Activated CD4-positive, alpha-beta T cell treated with anti-CD3 and anti-CD28 coated beads, Interleukin-2, Interleukin-6, amounts not matched to agents 100 ng/mL and 50 ng/mL, durations not matched to agents 16 hours and 8 hours (primary cell): ENCODE data around the gene JAM2.
"Not testable (repeated sequence)": the region's sequence is repeated elsewhere in the genome, so short reads cannot be mapped to it uniquely, and the experiment has no call there.

Source experiments
- DNase-seq: peaks from one replicate; pipeline ENCODE4 v3.0.0-alpha.2; 2020

Gene JAM2, protein sequence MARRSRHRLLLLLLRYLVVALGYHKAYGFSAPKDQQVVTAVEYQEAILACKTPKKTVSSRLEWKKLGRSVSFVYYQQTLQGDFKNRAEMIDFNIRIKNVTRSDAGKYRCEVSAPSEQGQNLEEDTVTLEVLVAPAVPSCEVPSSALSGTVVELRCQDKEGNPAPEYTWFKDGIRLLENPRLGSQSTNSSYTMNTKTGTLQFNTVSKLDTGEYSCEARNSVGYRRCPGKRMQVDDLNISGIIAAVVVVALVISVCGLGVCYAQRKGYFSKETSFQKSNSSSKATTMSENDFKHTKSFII

DNA sequence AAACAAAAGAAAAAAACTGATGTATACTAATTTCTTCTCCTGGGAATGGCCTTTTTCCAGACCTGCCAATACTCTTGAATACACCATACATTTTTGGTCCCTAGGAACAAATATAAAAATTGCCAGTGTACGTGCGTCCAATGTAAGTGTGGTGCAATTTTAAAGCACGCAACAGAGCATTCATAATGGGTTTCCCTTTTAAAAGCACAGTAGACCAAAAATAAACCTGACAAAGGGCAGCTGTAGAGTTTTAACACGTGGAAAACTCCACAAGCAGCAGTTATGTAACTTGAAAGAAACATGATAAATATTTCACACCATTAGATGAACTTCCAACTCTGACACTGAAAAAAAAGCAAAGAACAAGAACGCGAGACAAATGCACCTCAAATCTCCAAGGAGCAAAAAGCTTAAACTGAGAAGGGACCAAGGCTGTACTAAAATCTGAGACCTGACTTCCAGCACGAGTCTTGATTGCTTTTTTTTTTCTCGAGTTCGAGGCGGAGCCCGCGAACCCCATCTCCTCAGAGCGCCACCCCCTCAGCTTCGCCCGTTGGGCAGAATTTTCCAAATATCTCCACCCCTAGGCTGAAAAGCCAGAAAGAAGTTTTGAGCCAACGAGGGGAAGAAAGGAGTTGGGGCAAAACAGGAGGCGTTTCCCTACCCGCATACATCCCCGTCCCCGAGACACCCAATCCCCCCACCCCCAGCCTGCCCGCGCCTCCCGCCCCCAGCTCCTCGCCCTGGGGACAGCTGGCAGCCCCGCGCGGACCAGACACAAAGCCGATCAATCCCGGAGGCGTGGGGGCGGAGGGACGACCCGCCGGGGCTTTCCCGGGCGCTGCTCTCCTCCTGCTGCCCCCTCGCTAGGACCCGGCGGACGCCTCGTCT is at the start of gene JAM2:
TSS of gene JAM2 (plus strand) at position 599 of the 891 bp plus-strand sequence. CDS start 564 bp downstream, outside the sequence.
- DNase-seq, result peak; percentile 47

DNA sequence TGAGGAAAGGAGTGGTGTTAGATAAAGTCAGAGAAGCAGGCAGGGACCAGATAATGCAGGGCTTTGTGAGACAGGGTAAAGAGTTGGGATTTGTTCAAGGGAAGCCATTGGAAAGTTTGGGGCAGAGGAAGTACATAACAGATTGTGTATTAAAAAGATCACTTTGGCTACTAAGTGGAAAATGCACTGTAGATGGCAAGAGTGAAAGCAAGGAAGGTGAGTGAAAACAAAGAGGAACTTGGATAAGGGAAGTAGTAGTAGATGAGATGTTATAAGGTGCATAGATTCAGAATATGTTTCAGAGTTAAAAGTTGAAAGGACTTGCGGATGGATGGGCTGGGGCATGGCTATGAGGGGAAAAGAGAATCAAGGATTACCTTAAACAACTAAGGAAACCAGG is 49.2 kb upstream of the JAM2 start:
- DNase-seq, result no peak

DNA sequence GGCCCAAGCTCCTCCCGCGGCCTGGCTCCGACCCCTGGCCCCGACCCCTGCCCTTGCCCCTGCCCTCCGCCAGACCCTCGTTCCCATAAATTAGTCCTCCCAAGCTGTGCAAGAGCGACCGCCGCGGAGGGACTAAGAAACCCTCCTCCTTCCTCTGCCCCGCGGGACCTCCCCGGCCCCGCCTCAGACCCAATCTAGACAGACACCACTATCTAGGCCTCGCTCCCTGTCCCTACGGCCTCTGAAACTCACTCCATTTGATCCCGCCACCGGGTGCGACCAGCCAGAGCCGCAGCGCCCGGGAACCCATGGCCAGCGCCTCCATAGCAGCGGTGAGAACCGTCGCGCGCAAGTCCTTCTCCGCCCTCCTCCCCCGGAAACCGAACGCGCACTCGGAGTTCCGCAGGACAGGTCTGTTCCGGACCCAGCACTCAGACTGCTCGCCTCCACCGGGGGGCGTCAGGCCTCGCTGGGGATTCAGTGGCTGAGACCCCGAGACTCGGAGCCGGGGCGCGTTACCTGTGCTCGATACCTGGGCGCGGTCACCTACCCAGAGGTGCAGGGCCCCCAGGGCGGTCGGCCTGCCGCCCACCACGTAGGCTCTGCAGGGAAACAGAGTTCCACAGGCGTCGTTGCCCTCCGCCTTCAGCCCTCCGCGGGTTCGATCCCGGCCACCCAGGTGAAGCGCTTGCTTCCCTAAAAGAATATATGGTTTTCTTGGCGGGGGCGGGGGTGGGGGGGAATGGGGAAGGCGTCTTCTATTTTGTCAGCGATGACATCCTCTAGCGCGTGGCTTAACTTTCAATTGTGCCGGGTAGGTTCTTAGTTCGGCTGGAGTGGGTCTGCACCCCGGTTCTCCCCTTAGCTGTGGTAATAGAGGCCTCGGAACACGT is 31.7 kb upstream of the JAM2 start, which contains the start of gene MRPL39:
TSS of gene MRPL39 (minus strand) at position 331 of the 893 bp plus-strand sequence. CDS start at position 325, 6 bp downstream.
- DNase-seq, result peak; percentile 94

DNA sequence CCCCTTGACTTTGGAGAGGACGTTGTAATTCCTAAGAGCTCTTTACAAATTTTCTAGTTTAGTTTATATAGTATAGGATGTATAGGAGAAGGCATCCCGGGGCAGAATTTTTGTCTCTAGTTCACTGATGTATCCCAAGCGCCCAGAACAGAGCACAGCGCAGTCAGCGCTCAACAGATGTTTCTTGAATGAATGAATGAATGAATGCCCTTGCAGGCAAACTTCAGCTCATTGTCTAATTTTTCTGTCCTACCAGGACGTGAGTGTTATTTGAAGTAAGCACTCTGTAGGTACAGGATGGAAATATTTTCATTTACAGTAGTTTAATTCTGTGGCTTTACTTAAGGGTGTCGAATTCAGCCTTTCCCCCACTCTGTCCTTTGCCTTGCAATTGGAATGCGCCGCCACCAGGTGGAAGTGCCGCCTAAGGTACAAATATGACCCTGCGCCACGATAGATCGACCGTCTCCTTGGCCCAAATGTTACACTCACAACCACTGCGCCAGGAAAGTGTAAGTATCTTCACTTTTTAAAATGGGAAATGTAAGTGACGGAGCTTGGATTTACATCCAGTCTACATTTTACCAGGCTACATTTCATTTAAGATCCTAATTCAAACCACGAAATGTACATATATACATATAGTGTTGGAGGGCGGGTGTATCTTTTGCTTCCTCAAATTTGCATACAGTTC is 30.9 kb upstream of the JAM2 start:
- DNase-seq, result peak; percentile 87

DNA sequence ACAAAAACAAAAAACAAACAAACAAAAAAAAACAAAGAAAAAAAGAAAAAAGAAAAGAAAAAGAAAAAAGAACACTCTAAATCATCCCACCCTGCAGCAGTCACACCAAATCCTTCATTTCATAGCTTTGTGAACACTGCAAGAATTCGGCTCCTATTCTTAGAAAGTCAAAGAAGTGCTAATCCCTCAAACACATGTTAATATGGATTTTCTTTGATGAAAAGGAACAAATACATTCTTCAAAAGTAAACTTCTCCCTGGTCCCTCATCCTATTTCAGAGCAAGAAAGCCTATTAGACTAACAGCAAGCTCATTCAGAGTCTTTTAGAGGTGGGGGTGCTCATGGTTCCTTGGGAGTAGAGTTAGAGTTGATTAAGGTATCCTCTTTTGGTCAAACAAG is 24.6 kb upstream of the JAM2 start:
- no peak for DNase-seq

DNA sequence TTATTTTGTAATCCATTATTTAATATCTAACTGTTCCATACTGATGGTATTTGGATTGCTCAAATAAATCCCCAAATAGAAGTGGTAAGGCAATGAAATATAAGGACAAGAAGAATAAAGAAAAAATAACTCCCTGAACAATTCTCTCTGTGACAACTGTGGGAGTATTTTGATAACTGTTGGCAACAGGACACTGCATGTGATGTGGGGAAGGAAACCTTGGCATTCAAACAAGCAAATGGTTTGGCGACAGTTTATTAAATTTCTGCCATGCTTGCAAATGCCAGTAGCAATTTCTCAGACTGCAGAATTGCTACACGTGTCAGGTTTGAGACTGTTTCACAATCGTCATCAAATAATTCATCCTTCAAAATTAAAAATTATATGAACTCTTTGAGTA is 23.2 kb upstream of the JAM2 start:
- DNase-seq, result no peak

DNA sequence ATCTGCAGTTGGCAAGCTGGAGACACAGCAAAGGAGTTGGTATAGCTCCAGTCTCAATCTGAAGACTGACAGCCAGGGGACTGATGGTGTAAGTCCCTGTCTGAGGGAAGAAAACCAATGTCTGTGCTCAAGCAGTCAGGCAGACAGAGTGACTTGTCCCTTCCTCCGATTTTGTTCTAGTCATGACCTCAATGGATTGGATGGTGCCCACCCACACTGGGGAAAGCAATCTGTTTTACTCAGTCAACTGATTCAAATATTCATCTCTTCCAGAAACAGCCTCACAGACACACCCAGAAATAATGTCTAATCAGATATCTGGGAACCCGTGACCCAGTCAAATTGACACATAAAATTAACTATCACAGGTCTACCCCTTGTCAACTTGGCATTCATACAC is 19.9 kb upstream of the JAM2 start:
- DNase-seq, result no peak

DNA sequence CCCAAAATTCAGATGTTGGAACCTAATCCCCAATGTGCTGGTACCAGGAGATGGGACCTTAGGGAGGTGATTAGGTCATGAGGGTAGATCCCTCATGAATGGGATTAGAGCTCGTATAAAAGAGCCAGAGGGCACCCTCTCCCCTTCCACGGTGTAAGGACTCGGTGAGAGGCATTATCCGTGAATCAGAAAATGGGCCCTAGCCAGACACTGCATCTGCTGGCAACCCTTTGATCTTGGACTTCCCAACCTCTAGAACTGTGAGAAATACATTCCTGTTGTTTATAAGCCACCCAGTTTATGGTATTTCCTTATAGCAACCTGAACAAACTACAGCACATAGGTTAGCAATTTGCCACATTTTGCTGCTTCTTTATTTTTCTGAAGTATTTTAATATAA is 14.5 kb upstream of the JAM2 start:
- DNase-seq, result no peak

DNA sequence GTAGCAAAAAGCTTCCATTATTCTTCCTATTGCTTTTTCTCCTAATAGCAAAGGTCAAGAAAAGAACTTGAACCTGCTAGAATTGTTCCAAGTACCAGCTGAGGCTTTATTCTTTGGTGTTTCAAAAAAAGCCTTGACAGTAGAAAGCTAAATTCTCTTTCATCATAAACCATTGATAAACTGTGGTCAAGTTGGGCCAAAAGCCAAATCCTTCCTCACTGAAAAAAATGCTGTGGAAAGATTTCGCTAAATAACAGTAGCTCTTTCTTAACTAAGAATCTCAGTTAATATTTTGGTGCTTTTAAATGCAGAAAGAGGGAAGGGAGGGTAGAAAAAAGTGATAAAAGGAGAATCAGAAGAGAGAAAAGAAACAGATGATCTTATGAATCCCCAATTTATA is 14.0 kb upstream of the JAM2 start:
- DNase-seq, result no peak

DNA sequence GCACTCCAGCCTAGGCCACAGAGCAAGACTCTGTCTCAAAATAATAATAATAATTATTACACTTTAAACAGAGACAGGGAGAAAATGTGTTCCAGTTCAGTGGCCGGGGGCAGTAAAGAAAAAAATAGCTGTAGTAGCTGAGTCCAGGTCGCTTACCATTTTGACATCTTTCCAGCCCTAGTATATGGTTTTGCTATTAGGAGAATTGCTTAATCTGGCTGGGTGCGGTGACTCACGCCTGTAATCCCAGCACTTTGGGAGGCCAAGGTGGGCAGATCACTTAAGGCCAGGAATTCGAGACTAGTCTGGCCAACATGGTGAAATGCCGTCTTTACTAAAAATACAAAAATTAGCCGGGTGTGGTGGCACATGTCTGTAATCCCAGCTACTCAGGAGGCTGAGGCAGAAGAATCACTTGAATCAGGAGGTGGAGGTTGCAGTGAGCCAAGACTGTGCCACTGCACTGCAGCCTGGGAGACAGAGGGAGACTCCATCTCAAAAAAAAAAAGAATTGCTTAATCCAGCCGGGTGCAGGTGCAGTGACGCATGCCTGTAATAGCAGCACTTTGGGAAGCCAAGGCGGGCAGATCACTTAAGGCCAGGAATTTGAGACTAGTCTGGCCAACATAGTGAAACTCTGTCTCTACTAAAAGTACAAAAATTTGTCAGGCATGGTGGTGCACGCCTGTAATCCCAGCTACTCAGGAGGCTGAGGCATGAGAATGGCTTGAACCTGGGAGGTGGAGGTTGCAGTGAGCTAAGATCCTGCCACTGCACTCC is 13.1 kb upstream of the JAM2 start:
- not testable (repeated sequence) for DNase-seq

DNA sequence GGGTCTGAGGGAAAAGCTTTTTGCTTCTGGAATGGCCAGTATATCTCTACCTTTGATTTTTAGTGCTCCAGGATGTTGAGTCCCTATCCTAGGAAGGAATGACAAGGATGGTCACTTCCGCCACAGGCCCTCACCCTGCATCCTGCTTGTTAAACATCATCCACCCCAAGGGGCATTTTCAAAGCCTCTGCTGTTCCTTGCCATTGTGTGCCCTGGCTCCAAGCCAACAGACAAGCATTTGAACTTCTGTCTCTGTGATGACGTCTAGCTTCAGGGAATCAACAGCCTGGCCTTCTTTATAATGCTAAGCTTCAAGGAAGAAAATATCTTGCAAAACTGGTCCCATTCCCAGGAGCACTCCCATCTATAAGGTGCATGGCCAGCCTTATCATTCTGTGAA is 12.3 kb upstream of the JAM2 start:
- no peak for DNase-seq

DNA sequence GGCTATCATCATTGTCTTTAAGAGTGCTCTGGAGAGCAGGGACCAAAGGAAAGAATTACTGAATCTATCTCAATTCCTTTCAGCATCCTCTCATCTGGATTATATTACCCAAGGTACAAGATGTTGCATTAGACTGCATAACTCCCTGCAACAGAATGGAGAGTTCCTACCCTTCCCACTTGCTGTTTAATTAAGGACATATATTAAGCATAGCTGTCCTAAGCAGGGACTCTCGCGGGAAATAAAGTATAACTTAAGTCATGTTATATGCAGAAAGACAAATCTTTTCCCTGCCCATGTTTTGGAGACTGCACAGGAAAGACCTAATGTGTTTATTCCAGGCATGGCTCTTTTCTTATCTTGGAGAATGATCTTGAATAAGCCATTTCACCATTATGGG is 6.8 kb upstream of the JAM2 start:
- no peak for DNase-seq

DNA sequence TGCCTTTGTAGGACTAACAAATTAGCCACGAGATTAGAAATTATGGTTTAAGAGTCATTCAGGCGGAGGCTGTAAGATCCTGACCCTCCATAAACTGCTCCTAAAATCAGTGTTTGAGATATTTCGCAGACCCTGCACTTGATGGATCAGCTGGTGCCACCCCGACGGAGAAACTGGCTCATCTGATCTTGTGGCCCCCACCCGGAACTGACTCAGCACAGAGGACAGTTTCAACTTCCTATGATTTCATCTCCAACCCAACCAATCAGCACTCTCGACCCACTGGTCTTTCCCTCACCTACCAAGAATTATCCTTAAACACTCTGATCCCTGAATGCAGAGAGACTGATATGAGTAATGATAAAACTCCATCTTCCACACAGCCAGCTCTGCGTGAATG is 3.7 kb upstream of the JAM2 start:
- no peak for DNase-seq

DNA sequence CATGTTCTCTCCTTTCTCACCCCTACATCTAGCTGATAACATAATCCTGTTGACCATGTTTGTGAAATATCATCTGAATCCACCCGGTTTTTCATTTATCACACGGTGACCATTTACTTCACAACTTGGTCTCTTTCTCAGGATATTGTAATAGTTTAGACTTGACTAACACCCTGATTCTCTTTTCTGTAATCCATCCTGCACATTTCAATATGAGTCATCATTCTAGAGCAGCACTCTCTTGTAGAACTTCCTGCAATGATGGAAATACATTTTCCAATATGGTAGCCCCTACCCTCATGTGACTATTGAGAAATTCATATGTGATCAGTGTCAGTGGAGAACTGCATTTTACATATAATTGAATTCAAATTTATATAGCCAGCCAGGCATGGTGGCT is 2.3 kb upstream of the JAM2 start:
- DNase-seq, result peak; percentile 70

DNA sequence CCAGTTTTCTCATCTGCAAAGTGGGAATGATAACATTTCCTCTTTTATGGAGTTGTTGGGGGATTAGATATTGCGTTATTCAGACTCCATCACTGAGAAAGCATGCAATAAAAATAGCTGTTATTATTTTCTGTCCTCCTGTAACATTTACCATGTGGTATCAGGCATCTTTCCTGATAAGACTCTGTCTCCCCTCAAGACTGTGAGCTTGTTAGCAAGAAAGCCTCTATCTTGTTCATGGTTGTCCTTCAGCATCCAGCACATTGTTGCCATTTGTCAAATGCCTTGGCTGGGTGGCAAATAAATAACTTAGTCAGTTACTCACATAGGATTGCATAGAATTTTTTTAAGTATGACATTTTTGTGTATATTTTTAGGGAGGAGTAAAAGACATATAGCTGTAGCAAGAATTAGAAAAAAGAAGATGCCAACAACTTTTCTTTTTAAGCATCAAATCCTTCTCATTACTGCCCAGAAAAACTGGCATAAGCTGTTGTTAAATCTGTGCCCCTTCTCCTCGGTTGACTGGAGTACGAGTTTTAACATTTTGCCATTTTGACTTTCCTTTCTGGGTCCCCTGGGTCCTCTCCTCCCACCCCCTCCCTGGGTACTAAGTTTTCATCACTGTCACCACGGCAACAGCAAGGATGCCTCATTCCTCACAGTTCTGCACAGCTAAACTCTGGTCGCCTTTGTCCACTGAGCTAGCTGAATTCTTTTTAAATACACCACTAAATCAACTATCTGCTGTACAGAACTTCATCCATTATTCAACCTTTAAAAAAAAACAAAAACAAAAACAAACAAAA is 1.0 kb upstream of the JAM2 start:
- no peak for DNase-seq

DNA sequence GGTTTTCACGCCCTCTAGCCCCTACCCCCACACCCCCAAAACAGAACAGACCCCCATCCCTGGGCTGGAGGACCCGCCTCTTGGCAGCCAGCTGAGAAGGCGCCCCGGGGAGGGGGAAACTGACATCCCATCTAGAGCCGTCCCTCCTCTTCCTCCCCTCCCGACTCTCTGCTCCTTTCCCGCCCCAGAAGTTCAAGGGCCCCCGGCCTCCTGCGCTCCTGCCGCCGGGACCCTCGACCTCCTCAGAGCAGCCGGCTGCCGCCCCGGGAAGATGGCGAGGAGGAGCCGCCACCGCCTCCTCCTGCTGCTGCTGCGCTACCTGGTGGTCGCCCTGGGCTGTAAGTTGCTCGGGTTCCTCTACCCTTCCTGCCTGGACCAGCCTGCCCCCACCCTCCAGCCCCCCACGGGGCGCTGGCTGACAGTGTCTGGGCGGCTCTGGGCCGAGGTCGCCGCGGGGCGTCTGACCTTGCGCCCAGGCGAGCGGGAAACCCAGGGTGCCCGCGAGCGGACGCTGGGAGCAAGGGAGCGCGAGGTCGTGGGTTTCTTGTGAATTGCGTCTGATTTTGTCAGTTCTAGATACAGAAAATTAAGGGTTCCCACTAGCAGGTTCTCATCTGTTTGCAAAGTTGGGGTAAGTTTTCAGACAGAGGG is 618 bp downstream of the JAM2 start:
- peak; percentile 51 for DNase-seq

DNA sequence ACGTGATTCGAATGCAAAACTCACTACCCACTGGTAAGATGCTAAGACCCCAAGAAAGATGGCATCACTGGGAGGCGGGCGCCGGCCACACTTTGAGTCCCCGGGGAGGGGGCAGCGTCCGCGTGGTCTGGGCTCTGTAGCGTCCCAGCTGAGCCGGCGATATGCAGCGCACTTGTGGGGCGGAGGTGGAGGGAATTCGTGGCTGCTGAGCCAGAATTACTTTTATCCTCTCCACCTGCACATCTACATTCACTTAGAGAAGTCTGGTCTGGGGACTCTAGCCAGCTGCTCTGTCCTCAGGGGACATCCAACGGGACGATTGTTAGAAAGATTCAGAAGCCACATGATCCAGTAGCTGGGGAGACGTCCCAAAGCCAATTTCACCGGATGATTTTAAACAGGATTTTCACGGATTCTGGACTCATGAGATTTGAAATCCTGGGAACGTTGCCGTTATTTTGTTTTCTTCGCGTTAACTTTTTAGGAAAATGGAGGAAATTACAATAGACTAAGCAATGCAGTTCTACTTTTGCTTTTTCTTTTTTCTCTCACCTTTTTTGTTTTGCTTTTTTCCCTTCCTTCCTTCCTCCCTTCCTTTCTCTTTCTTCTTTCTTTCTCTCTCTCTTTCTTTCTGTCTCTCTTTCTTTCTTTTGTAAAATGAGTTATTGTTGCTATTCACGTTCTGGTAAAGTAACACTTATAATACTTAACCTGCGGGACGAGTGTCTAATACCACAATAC is 1.3 kb downstream of the JAM2 start:
- peak; percentile 15 for DNase-seq

DNA sequence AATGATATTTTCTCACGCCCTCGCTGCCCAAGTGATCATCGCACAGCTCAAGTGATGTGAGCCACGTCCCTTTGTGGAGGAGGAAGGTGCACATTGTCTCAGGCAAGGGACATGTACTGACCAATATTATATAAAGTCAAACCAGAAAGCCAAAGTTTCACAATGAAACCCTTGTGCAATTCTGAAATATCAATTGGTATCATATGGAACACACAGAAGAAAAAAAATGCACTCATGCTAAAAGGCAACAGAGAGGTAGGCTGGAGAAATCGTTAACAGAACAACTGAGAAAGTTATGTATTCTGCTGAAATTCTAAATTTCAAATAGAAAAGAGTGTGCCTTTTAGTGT is 1.9 kb downstream of the JAM2 start:
- no peak for DNase-seq

DNA sequence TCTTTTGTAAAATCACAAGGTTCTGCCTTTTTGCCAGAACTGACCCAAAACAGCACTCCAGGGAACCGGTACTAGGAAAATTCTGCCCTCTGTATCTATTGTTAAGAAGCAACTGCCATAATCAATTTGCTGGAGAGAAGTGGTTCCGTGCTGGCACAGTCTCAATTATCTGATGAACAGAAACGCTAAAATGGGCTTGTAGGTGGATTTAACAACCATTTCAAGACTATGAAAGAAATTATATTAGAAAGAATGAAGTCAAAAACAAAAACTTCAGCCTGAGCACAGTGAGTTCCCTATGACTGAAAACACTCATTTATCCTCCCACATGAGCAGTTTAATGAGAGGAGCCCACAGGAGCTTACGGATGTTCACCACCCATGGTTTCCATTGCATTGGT is 4.4 kb downstream of the JAM2 start:
- DNase-seq, result no peak

DNA sequence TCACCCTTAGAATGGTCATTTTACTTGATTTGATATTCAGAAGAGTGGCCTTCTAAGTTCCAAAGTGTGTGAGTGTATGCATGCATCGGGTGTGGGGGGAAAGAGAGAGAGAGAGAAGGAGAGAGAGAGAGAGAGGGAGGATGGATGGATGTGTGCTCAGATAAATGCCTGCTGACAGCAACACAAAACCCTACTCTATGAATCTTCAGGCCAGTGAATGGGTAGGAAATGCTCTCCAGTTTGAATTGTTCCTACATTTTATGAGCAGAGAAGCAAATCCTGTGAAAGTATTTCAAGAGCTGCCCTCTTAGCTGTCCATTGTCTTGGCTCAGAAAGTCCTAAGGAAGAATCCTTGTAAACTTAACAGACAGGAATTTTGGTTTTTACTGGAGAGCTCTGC is 7.4 kb downstream of the JAM2 start:
- DNase-seq, result no peak
